Astrocyte (in vitro differentiated cells and primary cell): ENCODE measurements around the gene FCMR. TPM values are rescaled to one million over a fixed set of nuclear protein-coding genes. Genes with fewer than 3 reads are reported as not detected.

Experiments used
- DNase-seq: peaks from one replicate; pipeline ENCODE4 v3.0.0-alpha.2; 2010; ENCODE audit warnings: low read depth
- FAIRE-seq: peaks from 2 replicates; lab custom pipeline; 2011; peaks lifted over from hg19 to GRCh38; lab: Jason Lieb, UNC
- H2AFZ ChIP-seq: 2 replicates; pipeline ENCODE4 v1.6.0; 2012; ENCODE audit warnings: low read depth, low read length, inconsistent platforms
- H3K27ac ChIP-seq: 2 replicates; pipeline ENCODE4 v1.5.1; 2011; ENCODE audit warnings: low read depth, low read length, inconsistent platforms
- H3K27me3 ChIP-seq: 2 replicates; pipeline ENCODE4 v1.6.0; 2011; ENCODE audit warnings: low read length, inconsistent platforms; ENCODE audit not compliant: insufficient read depth
- H3K36me3 ChIP-seq: 2 replicates; pipeline ENCODE4 v1.5.1; 2011; ENCODE audit warnings: low read length, inconsistent platforms; ENCODE audit not compliant: insufficient read depth
- H3K4me1 ChIP-seq: 2 replicates; pipeline ENCODE4 v1.5.1; 2011; ENCODE audit warnings: low read length, inconsistent platforms; ENCODE audit not compliant: insufficient read depth
- H3K4me2 ChIP-seq: 2 replicates; pipeline ENCODE4 v1.6.0; 2012; ENCODE audit warnings: low read length, inconsistent platforms
- H3K4me3 ChIP-seq: 2 replicates; pipeline ENCODE4 v1.5.1; 2011; ENCODE audit warnings: low read depth, mild to moderate bottlenecking, low read length, inconsistent platforms; ENCODE audit not compliant: insufficient read depth
- H3K79me2 ChIP-seq: 2 replicates; pipeline ENCODE4 v1.6.0; 2012; ENCODE audit warnings: mild to moderate bottlenecking, low read length, inconsistent platforms; ENCODE audit not compliant: insufficient read depth
- H3K9ac ChIP-seq: 2 replicates; pipeline ENCODE4 v1.6.0; 2012; ENCODE audit warnings: mild to moderate bottlenecking, low read length, inconsistent platforms
- H3K9me3 ChIP-seq: 2 replicates; pipeline ENCODE4 v1.5.1; 2012; ENCODE audit warnings: low read depth, mild to moderate bottlenecking, low read length, inconsistent platforms; ENCODE audit not compliant: insufficient read depth
- H4K20me1 ChIP-seq: 2 replicates; pipeline ENCODE4 v1.6.0; 2012; ENCODE audit warnings: low read length, inconsistent platforms; ENCODE audit not compliant: insufficient read depth
- H3K27ac Mint-ChIP-seq: one replicate; pipeline ENCODE4 v1.8.0; 2021; ENCODE audit warnings: mild to moderate bottlenecking, mixed read lengths; ENCODE audit not compliant: unreplicated experiment
- H3K27me3 Mint-ChIP-seq: one replicate; pipeline ENCODE4 v1.8.0; 2021; ENCODE audit warnings: low read depth, mixed read lengths; ENCODE audit not compliant: unreplicated experiment
- H3K36me3 Mint-ChIP-seq: one replicate; pipeline ENCODE4 v1.8.0; 2021; ENCODE audit warnings: low read depth, mixed read lengths; ENCODE audit not compliant: unreplicated experiment
- H3K4me1 Mint-ChIP-seq: one replicate; pipeline ENCODE4 v1.8.0; 2021; ENCODE audit warnings: low read depth, mixed read lengths; ENCODE audit not compliant: unreplicated experiment
- H3K4me3 Mint-ChIP-seq: one replicate; pipeline ENCODE4 v1.8.0; 2021; ENCODE audit warnings: mild to moderate bottlenecking, moderate library complexity, mixed read lengths; ENCODE audit not compliant: unreplicated experiment
- H3K9me3 Mint-ChIP-seq: one replicate; pipeline ENCODE4 v1.8.0; 2021; ENCODE audit warnings: mild to moderate bottlenecking, mixed read lengths; ENCODE audit not compliant: unreplicated experiment
- EZH2 ChIP-seq: IDR thresholded peaks from 2 replicates; pipeline ENCODE4 v1.6.1; 2012; ENCODE audit warnings: mild to moderate bottlenecking, low read length, inconsistent platforms; ENCODE audit not compliant: insufficient read depth
- total RNA-seq: library from RNA; stranded (reverse); gene quantifications from 2 replicates; pipeline ENCODE4 v1.2.1, GENCODE V29; 2021
- TF ChIP-seq, protein P1 (sequence below): IDR thresholded peaks from 2 replicates; pipeline ENCODE4 v1.5.1; 2011; ENCODE audit warnings: low read depth, mild to moderate bottlenecking, inconsistent platforms, low read length, moderate library complexity; ENCODE audit not compliant: insufficient read depth

The FCMR gene
- total RNA-seq, 1 donor from 2014 or later = 0.73 TPM

DNA sequence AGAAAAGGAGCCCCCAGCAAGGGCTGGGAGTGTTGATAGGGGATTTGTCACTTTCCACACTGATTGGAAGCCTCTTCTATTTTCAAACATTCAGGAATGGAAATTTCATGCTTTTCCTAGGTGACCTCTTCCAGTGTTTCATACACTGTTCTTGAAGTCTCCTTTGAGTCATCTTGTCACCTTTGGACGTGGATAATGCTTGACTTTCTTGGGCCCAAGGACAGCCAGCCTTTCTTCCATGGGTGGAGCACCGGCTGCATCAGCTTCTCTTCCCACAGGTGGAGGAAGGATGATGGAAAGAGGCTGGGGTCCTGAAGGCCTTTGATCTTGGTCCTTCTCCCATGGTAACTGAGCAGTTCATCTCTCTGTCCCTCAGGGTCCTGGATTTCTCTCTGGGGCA lies 36.4 kb upstream of the FCMR start:
- peaks cover 2% of the 10 kb centered on the region for H3K9me3 Mint-ChIP-seq
- Histone ChIP-seq H3K36me3 (no peaks in the 10 kb centered on the region), H3K79me2 (no peaks in the 10 kb centered on the region), H2AFZ (no peak overlapping the region), H4K20me1 (no peaks in the 10 kb centered on the region), H3K9ac (no peak overlapping the region), H3K4me1 (no peaks in the 10 kb centered on the region), H3K4me2 (no peak overlapping the region), H3K4me3 (no peak overlapping the region), H3K9me3 (no peaks in the 10 kb centered on the region), H3K27me3 (peaks cover 7% of the 10 kb centered on the region), H3K27ac (no peak overlapping the region)
- no peak overlapping the region for H3K27ac Mint-ChIP-seq
- H3K4me3 Mint-ChIP-seq = no peak overlapping the region
- no peak for FAIRE-seq
- H3K27me3 Mint-ChIP-seq = peaks cover 63% of the 10 kb centered on the region
- H3K36me3 Mint-ChIP-seq = no peaks in the 10 kb centered on the region
- TF ChIP-seq EZH2 = no peak
- no peaks in the 10 kb centered on the region for H3K4me1 Mint-ChIP-seq
- no peak for DNase-seq

DNA sequence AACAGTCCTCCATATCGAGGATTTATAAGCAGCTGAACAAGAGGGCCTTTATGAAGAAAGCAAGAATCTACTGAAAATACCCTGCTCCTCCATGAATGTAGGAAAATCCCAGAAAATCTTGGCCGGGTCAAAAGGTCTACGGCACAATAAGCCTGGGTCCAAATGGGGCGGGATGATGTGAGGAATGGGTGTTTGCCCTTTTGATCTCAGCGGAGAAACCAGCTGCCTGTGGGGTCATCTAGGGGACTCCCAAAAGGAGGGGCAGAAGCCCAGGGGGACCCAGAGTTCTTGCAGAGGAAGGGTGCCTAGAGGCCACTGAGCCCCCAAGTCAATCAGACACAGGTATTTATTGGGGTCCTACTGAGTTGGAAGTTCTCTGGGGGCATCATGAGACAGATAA lies 35.9 kb upstream of the FCMR start:
- Histone ChIP-seq H4K20me1 (no peaks in the 10 kb centered on the region), H3K4me1 (no peaks in the 10 kb centered on the region), H3K4me2 (no peak overlapping the region), H3K9me3 (no peaks in the 10 kb centered on the region), H3K27ac (no peak overlapping the region), H2AFZ (no peak overlapping the region), H3K9ac (no peak overlapping the region), H3K79me2 (no peaks in the 10 kb centered on the region), H3K4me3 (no peak overlapping the region), H3K36me3 (no peaks in the 10 kb centered on the region), H3K27me3 (peaks cover 7% of the 10 kb centered on the region)
- Mint-ChIP-seq H3K9me3 (peaks cover 2% of the 10 kb centered on the region), H3K4me1 (no peaks in the 10 kb centered on the region), H3K27ac (no peak overlapping the region), H3K36me3 (no peaks in the 10 kb centered on the region), H3K4me3 (no peak overlapping the region), H3K27me3 (peaks cover 58% of the 10 kb centered on the region)
- TF ChIP-seq EZH2 = no peak
- TF ChIP-seq, protein P1, sequence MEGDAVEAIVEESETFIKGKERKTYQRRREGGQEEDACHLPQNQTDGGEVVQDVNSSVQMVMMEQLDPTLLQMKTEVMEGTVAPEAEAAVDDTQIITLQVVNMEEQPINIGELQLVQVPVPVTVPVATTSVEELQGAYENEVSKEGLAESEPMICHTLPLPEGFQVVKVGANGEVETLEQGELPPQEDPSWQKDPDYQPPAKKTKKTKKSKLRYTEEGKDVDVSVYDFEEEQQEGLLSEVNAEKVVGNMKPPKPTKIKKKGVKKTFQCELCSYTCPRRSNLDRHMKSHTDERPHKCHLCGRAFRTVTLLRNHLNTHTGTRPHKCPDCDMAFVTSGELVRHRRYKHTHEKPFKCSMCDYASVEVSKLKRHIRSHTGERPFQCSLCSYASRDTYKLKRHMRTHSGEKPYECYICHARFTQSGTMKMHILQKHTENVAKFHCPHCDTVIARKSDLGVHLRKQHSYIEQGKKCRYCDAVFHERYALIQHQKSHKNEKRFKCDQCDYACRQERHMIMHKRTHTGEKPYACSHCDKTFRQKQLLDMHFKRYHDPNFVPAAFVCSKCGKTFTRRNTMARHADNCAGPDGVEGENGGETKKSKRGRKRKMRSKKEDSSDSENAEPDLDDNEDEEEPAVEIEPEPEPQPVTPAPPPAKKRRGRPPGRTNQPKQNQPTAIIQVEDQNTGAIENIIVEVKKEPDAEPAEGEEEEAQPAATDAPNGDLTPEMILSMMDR = no peak
- no peak for FAIRE-seq
- DNase-seq = no peak

DNA sequence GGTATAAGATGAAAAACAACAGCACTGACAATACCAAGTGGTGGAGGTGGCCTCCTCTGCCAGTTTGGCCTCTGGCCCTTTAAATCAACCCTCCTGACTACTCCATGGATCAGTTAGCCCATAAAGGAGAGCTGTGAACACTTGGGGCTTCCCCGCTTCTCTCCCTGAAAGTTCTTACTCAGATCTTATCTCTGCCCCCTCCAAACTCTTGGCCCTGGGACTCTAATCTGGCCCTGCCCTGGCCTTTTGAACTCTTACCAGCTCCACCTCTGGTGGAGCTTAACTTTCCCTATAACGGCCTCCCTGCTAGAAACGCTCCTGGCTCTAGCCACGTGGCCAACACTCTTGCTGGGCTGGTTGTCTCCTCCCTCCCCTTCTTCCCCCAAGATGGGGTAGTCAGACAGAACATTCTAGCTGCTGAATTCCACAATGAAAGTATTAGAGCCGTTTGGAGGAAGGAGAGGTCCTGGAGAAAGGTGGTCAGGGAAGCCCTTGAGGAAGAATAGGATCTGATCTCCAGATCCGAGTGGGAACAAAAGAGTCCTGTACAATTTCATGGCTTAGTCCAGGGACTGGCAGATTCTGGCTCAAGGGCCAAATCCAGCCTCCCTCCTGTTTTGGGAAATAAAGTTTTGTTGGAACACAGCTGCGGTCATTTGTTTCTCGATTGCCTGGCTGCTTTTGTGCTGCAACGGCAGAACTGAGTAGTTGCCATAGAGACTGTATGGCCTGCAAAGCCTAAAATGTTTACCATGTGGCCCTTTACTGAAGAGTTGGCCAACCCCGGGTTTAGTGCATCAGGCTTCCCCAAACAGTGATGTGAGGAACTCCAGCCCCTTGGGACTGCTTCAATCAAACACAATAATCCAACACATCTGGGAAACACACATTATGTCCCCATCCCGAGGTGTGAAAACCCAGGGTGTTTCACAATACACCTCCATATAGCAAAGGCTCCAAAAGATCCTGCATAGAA lies 34.0 kb upstream of the FCMR start:
- Mint-ChIP-seq H3K27me3 (peaks cover 51% of the 10 kb centered on the region), H3K9me3 (no peaks in the 10 kb centered on the region), H3K4me3 (no peak overlapping the region), H3K27ac (no peak overlapping the region), H3K36me3 (no peaks in the 10 kb centered on the region), H3K4me1 (peaks cover 5% of the 10 kb centered on the region)
- Histone ChIP-seq H3K4me2 (no peak overlapping the region), H4K20me1 (no peaks in the 10 kb centered on the region), H3K9me3 (no peaks in the 10 kb centered on the region), H3K27me3 (peaks cover 7% of the 10 kb centered on the region), H3K4me1 (no peaks in the 10 kb centered on the region), H3K79me2 (no peaks in the 10 kb centered on the region), H2AFZ (no peak overlapping the region), H3K4me3 (no peak overlapping the region), H3K36me3 (no peaks in the 10 kb centered on the region), H3K27ac (no peak overlapping the region), H3K9ac (no peak overlapping the region)
- DNase-seq = no peak
- TF ChIP-seq EZH2 = no peak
- TF ChIP-seq, protein P1 = no peak
- no peak for FAIRE-seq
